GM21717 (cell line): ENCODE measurements around the gene HSF5.

Experiments used
- ATAC-seq: cut with Tn5 transposase; IDR thresholded peaks from one replicate; pipeline ENCODE4 v1.9.1; 2021; ENCODE audit warnings: mild to moderate bottlenecking, moderate library complexity; ENCODE audit not compliant: unreplicated experiment

Gene HSF5

DNA sequence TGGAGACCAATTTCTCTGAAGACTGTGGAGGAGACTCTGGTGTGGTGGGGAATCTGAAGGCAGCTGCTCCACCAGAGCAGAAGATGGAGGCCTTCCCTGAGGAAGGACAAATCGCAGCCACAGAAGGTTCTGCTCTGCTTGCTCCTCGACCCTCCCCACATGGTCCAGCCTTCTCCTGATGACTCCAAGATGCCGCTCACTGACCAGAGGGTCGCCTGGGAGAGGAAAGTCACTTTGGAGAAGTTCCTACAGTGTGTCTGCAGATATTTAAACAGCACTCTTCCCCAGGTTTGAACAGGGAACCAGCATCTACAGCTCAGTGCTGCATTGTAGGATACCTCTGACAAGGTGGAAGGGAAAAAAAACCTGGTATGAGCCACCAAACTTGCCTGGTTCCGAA lies 115.2 kb downstream of the HSF5 start:
- no peak for ATAC-seq

DNA sequence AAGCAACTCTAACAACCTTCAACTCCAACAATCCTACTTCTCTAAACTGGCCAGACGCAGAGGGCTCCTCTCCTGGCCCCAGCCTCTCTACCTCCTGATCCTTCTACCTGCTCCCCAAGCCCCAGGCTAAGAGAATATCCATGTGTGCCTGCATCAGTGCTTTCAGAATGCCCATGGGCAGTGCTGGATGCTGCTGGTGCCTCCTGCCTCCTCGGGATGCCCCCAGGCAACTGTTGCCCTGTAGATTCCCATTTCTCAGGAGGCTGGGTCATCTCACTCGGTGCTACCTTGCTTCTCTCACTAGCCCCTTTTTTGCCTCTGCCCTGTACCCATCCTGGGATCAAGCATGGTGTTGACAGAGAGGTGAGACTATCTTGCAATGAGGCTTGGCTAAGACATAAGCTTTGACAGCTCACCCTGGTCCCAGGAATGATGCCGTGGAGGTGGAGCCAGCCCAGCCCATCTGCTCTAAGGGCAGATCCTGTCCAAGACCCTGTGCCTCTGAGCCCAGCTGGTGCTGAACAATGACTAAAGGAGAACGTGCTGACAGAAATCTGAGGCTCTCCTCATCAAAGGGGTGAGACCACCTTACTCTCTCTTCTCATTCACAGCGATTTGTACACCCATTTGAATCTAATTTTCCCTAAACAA lies 116.8 kb downstream of the HSF5 start:
- ATAC-seq, result no peak

DNA sequence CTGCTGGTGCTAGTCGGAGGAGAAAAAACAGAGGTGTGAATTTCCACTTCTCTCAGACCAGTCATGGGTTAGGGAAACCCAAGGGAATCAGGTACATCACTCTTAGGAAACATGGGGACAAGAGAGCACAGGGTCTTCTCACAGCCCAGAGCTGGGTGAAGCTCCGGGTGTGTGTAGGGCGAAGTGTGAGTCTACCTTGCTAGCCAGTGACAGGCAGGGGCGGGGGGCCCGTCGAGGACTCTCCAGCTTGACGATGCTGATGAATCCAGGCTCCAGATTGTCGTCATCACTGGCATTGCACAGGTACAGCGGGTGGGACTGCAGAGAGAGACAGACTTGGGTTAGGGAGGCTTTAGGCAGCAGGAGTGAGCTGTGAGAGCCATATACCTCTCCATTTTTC lies 117.5 kb downstream of the HSF5 start:
- no peak for ATAC-seq

DNA sequence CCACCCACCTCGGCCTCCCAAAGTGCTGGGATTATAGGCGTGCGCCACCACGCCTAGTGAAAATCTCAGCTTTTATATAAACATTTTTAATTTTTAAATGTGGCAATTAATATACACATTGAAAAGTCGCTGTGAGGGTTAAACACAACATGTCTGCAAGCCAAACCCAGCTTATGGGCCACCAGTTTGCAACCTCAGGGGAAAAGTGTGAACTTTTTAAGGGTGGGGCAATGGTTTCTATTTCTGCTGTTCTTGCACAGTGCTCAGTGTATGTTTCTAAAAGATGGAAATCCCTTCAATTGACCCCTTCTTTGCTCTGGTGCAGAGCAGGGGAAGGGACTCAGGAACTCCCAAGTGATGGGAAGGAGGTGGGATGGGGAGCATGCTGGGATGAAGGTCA lies 117.9 kb downstream of the HSF5 start:
- no peak for ATAC-seq
